ENCODE results near the gene SLC35B3.

GRCh38 chr6:8415280-8415679 is 20.1 kb downstream of the SLC35B3 start:
- TF ChIP-seq CTCF (IDR thresholded peaks at IDR 0.05; ENCODE audit: low read depth, low read length, poor library complexity, severe bottlenecking) = no peak
- no peak for TF ChIP-seq EZH2phosphoT487 (IDR thresholded peaks at IDR 0.05; ENCODE audit: borderline replicate concordance, low read length)

Measured in DOHH2 (cell line).